B cell (primary cell): ENCODE measurements around the gene ROBO2.

Experiments
- EZH2 ChIP-seq: IDR thresholded peaks from 2 replicates; pipeline ENCODE4 v1.6.1; 2012; ENCODE audit warnings: borderline replicate concordance, low read depth, mild to moderate bottlenecking, moderate library complexity, low read length; ENCODE audit not compliant: insufficient read depth, poor library complexity, severe bottlenecking
- TF ChIP-seq, protein P1 (sequence below): fragments of 200-600 bp; IDR thresholded peaks from one replicate; pipeline ENCODE4 v1.8.0; 2022; ENCODE audit warnings: antibody characterized with exemption, mild to moderate bottlenecking

GRCh38 chr3:77091809-77092208, 51.9 kb downstream of the ROBO2 start:
- TF ChIP-seq, protein P1, sequence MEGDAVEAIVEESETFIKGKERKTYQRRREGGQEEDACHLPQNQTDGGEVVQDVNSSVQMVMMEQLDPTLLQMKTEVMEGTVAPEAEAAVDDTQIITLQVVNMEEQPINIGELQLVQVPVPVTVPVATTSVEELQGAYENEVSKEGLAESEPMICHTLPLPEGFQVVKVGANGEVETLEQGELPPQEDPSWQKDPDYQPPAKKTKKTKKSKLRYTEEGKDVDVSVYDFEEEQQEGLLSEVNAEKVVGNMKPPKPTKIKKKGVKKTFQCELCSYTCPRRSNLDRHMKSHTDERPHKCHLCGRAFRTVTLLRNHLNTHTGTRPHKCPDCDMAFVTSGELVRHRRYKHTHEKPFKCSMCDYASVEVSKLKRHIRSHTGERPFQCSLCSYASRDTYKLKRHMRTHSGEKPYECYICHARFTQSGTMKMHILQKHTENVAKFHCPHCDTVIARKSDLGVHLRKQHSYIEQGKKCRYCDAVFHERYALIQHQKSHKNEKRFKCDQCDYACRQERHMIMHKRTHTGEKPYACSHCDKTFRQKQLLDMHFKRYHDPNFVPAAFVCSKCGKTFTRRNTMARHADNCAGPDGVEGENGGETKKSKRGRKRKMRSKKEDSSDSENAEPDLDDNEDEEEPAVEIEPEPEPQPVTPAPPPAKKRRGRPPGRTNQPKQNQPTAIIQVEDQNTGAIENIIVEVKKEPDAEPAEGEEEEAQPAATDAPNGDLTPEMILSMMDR: no peak
- no peak for TF ChIP-seq EZH2
